ENCODE measurements around the gene ACTC1. TPM values are rescaled to one million over a fixed set of nuclear protein-coding genes. Genes with fewer than 3 reads are reported as not detected.

The ACTC1 gene
- total RNA-seq: 101 TPM

GRCh38 chr15:34795267-34796081 lies at the start of gene ACTC1:
ACTC1 (minus strand) TSS chr15:34795549; CDS start chr15:34794808, 741 bp downstream.

DNA sequence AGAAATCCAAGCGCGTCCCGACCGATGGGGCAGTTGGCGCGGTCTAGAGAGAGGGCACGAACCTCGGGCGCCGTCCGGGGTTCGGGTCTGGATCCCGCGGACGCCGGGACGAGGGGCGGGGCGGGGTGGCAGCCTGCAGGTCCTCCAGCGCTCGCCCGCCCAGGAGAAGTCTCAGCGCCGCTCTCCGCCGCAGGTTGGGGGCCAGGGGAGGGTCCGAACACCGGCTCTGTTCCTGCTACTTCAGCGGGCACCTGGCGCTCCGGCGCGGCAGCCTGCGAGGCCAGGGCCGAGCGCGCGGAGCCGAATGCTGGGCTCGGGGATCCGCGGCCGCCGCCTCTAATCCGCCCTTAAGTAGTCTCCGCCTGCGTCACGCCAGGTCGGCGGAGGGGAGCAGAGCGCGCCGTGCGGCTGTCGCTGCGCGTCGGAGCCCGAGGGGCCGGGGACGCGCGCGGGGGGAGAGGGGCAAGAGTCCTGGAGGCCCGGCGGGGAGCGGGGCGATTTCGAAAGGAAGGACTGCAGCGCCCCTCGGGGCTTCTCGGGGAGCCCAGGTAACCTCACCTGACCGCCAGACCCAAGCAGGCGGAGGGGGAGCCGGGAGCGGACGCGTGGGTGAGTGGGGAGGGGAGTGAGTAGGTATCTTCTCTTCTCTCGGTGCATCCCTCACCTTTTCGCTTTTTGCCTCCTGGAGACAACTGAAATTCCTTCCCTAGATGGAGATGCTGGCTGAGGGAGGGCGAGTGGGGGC lies 40.5 kb downstream of the ACTC1 start, which contains the start of gene GJD2:
Gene GJD2, minus strand, starts transcription at position 325 of the 745 bp plus-strand sequence. CDS start 510 bp downstream, outside the sequence.

Other genes with a start within 250 kb of the ACTC1 start
- 67.4 TPM for gene GOLGA8B, start 211.9 kb downstream of the ACTC1 start, total RNA-seq
- not detected for gene GJD2, start 40.6 kb downstream of the ACTC1 start, total RNA-seq
- gene AQR, start 174.2 kb upstream of the ACTC1 start, total RNA-seq: 28.4 TPM
- gene ZNF770, start 192.7 kb upstream of the ACTC1 start, total RNA-seq: 53.5 TPM

Data from metanephros (tissue), 1 donor.